Left ventricle myocardium superior (tissue), 1 donor: ENCODE results near the gene CCSER2. TPM values are rescaled to one million over a fixed set of nuclear protein-coding genes. Genes with fewer than 3 reads are reported as not detected.

ENCODE experiments used
- ATAC-seq: fragments of 200-7000 bp; cut with Tn5 transposase; one replicate; pipeline ENCODE4 v1.9.1; 2020; ENCODE audit warnings: mild to moderate bottlenecking, moderate library complexity
- DNase-seq: peaks from one replicate; pipeline ENCODE4 v3.0.0-alpha.2; 2020
- intact Hi-C: fragments of 100-400 bp; cut with micrococcal nuclease; formaldehyde crosslinking; loops from one replicate; pipeline ENCODE4 v1.11.0; 2022
- total RNA-seq: library from RNA; stranded (reverse); fragmentation: NEBNext Ultra II Directional; extraction: Animal tissue kit (Norgen Biotek cat#: 25700); gene quantifications from one replicate; pipeline ENCODE4 v1.2.1, GENCODE V29; 2021
- donor health status: DM: no; HTN: yes; CAD: no; lungs with severe emphysema.

CCSER2 gene
- total RNA-seq, 1 donor from 2014 or later = 163 TPM

GRCh38 chr10:84551437-84552120, 223.2 kb downstream of the CCSER2 start:
- intact Hi-C loops = no loop called here
- DNase-seq (no peak), ATAC-seq (no peak)

- ATAC-seq (no peak), DNase-seq (no peak)
- intact Hi-C loops = no loop called here
These were observed 224.1 kb downstream of the CCSER2 start for GRCh38 chr10:84552478-84552877.

- intact Hi-C loops = no loop called here
- DNase-seq (no peak), ATAC-seq (no peak)
These were observed 234.2 kb downstream of the CCSER2 start for GRCh38 chr10:84562592-84562991.

GRCh38 chr10:84563355-84563754, 235.0 kb downstream of the CCSER2 start:
- DNase-seq (no peak), ATAC-seq (no peak)
- intact Hi-C loops = no loop called here

- ATAC-seq (no peak), DNase-seq (no peak)
- intact Hi-C loops = no loop called here
These were observed 235.5 kb downstream of the CCSER2 start for GRCh38 chr10:84563868-84564267.

- DNase-seq (no peak), ATAC-seq (no peak)
- intact Hi-C loops = no loop called here
These were observed 237.6 kb downstream of the CCSER2 start for GRCh38 chr10:84565881-84566582.

GRCh38 chr10:84567133-84567532, 238.7 kb downstream of the CCSER2 start:
- DNase-seq (no peak), ATAC-seq (no peak)
- intact Hi-C loops = no loop called here

Other genes with a start within 250 kb of the CCSER2 start
- gene GHITM, start 189.1 kb upstream of the CCSER2 start, total RNA-seq = 425 TPM
- gene GPR15LG, start 154.8 kb upstream of the CCSER2 start, total RNA-seq = not detected
- gene CDHR1, start 134.1 kb upstream of the CCSER2 start, total RNA-seq = 0.32 TPM
- gene LRIT2, start 103.0 kb upstream of the CCSER2 start, total RNA-seq = not detected
- not detected for gene LRIT1, start 87.0 kb upstream of the CCSER2 start, total RNA-seq
- 0.79 TPM for gene RGR, start 83.5 kb upstream of the CCSER2 start, total RNA-seq